Smooth muscle cell (in vitro differentiated cells): Measurements from ENCODE around the gene ITPR2. TPM values are rescaled to one million over a fixed set of nuclear protein-coding genes. Genes with fewer than 3 reads are reported as not detected.

ENCODE experiments used
- DNase-seq: peaks from one replicate; lab custom pipeline; 2025; ENCODE audit not compliant: unreplicated experiment; lab: John Stamatoyannopoulos, UW
- H2AFZ ChIP-seq: fragments of 200-600 bp; sonication (generic); 2 replicates; pipeline ENCODE4 v1.6.0; 2016; ENCODE audit warnings: antibody characterized with exemption, low read depth, mild to moderate bottlenecking
- H3F3A ChIP-seq: fragments of 200-600 bp; sonication (generic); 2 replicates; pipeline ENCODE4 v1.6.0; 2017; ENCODE audit warnings: antibody characterized with exemption, low read depth
- H3K27ac ChIP-seq: fragments of 200-600 bp; sonication (generic); 2 replicates; pipeline ENCODE4 v1.5.1; 2016; ENCODE audit warnings: low read depth, mild to moderate bottlenecking
- H3K27me3 ChIP-seq: fragments of 200-600 bp; sonication (generic); 2 replicates; pipeline ENCODE4 v1.6.1; 2016; ENCODE audit warnings: low read depth, mild to moderate bottlenecking
- H3K36me3 ChIP-seq: fragments of 200-600 bp; sonication (generic); 2 replicates; pipeline ENCODE4 v1.5.1; 2016; ENCODE audit warnings: low read depth
- H3K4me1 ChIP-seq: fragments of 200-600 bp; sonication (generic); 2 replicates; pipeline ENCODE4 v1.5.1; 2016; ENCODE audit warnings: low read depth
- H3K4me2 ChIP-seq: fragments of 200-600 bp; sonication (generic); 2 replicates; pipeline ENCODE4 v1.6.0; 2016; ENCODE audit warnings: mild to moderate bottlenecking
- H3K4me3 ChIP-seq: fragments of 200-600 bp; sonication (generic); 2 replicates; pipeline ENCODE4 v1.5.1; 2016; ENCODE audit warnings: mild to moderate bottlenecking
- H3K79me2 ChIP-seq: fragments of 200-600 bp; sonication (generic); 2 replicates; pipeline ENCODE4 v1.6.0; 2016; ENCODE audit warnings: low read depth, mild to moderate bottlenecking
- H3K9ac ChIP-seq: fragments of 200-600 bp; sonication (generic); 2 replicates; pipeline ENCODE4 v1.6.0; 2016; ENCODE audit warnings: low read depth
- H3K9me3 ChIP-seq: fragments of 200-600 bp; sonication (generic); replicated peaks from 2 replicates; pipeline ENCODE4 v1.5.1; 2016; ENCODE audit warnings: low read depth
- H4K20me1 ChIP-seq: fragments of 200-600 bp; sonication (generic); 2 replicates; pipeline ENCODE4 v1.6.0; 2016; ENCODE audit warnings: low read depth
- WGBS: methylation state at CpG from one replicate; pipeline ENCODE4 v1.1.7; 2016; ENCODE audit warnings: low lambda C conversion rate; 5-methylcytosine and 5-hydroxymethylcytosine counted together
- polyA plus RNA-seq: library from polyadenylated mRNA; unstranded; fragments of >200 nt; fragmentation: Nextera tagmentation; extraction: Ambion mirVana; gene quantifications from 2 replicates; pipeline ENCODE4 v1.2.1, GENCODE V29; 2016
- total RNA-seq: library from RNA; depleted of rRNA; stranded (reverse); fragments of >200 nt; gene quantifications from 2 replicates; pipeline ENCODE4 v1.2.3, GENCODE V29; 2014
- TF ChIP-seq, protein P1 (sequence below): fragments of 200-600 bp; sonication (generic); IDR thresholded peaks from 2 replicates; pipeline ENCODE4 v1.5.1; 2017; ENCODE audit warnings: borderline replicate concordance, mild to moderate bottlenecking, antibody characterized with exemption; ENCODE audit not compliant: insufficient read depth, poor library complexity, severe bottlenecking

Gene ITPR2
- total and polyA plus RNA-seq, 2 experiments from 2014 or later = 6.8 to 17.4 TPM

DNA sequence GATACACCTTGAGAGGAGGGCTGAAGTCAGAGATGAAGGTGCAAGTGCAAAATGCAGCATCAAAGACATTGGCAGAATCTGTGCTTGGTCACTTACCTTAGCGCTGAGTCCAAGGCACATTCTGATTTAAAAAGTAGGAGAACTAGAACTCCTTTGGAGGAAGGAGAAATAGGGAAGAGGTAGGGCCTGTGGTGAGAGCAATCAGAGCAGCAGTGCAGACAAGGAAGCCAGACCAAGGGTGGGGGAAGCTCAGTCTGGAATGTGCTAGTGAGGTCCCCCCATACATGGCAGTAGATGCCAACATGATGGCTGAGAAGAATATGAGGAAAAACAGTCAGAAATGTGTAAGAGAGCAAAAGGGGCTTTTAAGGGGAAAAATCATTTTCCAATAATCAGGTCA lies 431.1 kb downstream of the ITPR2 start:
- Histone ChIP-seq H3K79me2 (no peaks in the 10 kb centered on the region), H3K27ac (no peak overlapping the region), H3K27me3 (no peaks in the 10 kb centered on the region), H3K9me3 (no peaks in the 10 kb centered on the region), H3K36me3 (no peaks in the 10 kb centered on the region), H3K9ac (no peak overlapping the region), H3K4me1 (no peaks in the 10 kb centered on the region), H2AFZ (no peak overlapping the region), H3F3A (no peaks in the 10 kb centered on the region), H3K4me3 (no peak overlapping the region), H4K20me1 (no peaks in the 10 kb centered on the region), H3K4me2 (no peak overlapping the region)
- no peak for DNase-seq
- TF ChIP-seq, protein P1, sequence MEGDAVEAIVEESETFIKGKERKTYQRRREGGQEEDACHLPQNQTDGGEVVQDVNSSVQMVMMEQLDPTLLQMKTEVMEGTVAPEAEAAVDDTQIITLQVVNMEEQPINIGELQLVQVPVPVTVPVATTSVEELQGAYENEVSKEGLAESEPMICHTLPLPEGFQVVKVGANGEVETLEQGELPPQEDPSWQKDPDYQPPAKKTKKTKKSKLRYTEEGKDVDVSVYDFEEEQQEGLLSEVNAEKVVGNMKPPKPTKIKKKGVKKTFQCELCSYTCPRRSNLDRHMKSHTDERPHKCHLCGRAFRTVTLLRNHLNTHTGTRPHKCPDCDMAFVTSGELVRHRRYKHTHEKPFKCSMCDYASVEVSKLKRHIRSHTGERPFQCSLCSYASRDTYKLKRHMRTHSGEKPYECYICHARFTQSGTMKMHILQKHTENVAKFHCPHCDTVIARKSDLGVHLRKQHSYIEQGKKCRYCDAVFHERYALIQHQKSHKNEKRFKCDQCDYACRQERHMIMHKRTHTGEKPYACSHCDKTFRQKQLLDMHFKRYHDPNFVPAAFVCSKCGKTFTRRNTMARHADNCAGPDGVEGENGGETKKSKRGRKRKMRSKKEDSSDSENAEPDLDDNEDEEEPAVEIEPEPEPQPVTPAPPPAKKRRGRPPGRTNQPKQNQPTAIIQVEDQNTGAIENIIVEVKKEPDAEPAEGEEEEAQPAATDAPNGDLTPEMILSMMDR = no peak
- whole genome bisulfite sequencing = 95% methylated on average over 1 of the region's 1 CpG

DNA sequence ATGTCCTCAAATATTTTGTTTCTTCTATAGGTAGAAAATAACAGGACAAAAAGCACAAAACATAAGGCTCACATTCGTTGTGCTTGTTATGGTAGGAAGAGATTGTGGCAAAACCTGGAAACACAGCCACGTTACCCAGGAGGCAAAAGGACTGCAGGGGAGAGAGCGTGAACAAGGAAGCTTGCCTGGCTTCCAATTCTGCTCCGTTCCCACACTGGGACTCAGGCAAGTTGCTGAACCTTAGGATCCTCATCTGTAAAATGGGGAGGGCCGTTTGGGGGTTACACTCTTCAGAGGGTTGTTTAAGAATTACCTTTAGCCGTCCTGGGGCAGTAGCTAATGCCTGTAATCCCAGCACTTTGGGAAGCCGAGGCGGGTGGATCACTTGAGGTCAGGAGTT lies 432.4 kb downstream of the ITPR2 start:
- Histone ChIP-seq H3K27me3 (no peaks in the 10 kb centered on the region), H3K9me3 (no peaks in the 10 kb centered on the region), H3K79me2 (no peaks in the 10 kb centered on the region), H3F3A (no peaks in the 10 kb centered on the region), H3K27ac (no peak overlapping the region), H3K4me2 (no peak overlapping the region), H3K36me3 (no peaks in the 10 kb centered on the region), H3K4me1 (no peaks in the 10 kb centered on the region), H3K4me3 (no peak overlapping the region), H3K9ac (no peak overlapping the region), H4K20me1 (no peaks in the 10 kb centered on the region), H2AFZ (no peak overlapping the region)
- WGBS = 91% methylated on average over 8 of the region's 8 CpGs
- DNase-seq = no peak
- TF ChIP-seq, protein P1 = no peak

DNA sequence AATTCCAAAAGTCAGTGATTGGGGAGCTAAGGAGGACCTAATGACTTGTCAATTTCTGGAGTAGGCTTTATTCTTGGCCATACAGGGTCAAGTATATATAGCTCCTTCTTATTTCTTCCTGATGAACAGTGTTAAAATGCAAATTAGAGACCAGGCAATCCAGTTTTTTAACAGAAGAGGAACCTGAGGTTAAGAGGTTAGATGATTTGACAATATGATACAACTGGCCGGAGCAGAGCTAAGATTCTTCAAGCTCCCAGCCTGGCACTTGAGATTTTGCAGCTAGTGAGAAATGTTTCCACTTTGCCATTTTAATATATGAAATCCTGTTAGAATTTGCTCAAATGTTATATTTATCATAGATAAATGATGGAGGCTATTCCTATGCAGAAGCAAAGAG lies 433.6 kb downstream of the ITPR2 start:
- TF ChIP-seq, protein P1 = no peak
- WGBS = 100% methylated on average over 1 of the region's 1 CpG
- H3K9ac ChIP-seq = no peak overlapping the region
- no peaks in the 10 kb centered on the region for H3K4me1 ChIP-seq
- no peak overlapping the region for H3K27ac ChIP-seq
- no peak for DNase-seq
- no peak overlapping the region for H2AFZ ChIP-seq
- H3F3A ChIP-seq = no peaks in the 10 kb centered on the region
- no peaks in the 10 kb centered on the region for H3K79me2 ChIP-seq
- H3K36me3 ChIP-seq = no peaks in the 10 kb centered on the region
- H3K4me3 ChIP-seq = no peak overlapping the region
- H3K4me2 ChIP-seq = no peak overlapping the region
- no peaks in the 10 kb centered on the region for H4K20me1 ChIP-seq
- H3K27me3 ChIP-seq = no peaks in the 10 kb centered on the region
- no peaks in the 10 kb centered on the region for H3K9me3 ChIP-seq

DNA sequence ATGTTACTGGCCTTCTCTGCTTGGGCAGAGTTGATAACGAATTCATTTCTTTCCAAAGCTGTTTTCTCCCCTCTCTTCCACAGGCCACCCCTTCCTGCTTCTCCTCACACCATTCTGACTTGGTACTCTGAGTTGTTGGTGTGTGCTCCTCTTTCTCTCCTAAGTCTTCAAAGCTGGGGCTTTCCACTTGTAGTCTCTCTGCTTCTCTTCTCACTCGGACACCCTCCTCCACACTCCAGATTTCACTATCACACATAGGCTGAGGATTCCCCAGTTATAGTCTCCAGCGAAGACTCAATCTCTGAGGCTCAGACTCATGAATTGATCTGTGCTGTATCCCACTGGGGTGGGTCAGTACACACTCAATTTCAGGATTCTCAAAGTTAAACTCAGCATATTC lies 436.6 kb downstream of the ITPR2 start:
- TF ChIP-seq, protein P1 = no peak
- Histone ChIP-seq H3K4me2 (no peak overlapping the region), H3K79me2 (no peaks in the 10 kb centered on the region), H3K27ac (no peak overlapping the region), H3K9me3 (no peaks in the 10 kb centered on the region), H3F3A (no peaks in the 10 kb centered on the region), H3K9ac (no peak overlapping the region), H3K4me3 (no peak overlapping the region), H3K36me3 (no peaks in the 10 kb centered on the region), H4K20me1 (no peaks in the 10 kb centered on the region), H3K27me3 (no peaks in the 10 kb centered on the region), H3K4me1 (no peaks in the 10 kb centered on the region), H2AFZ (no peak overlapping the region)
- 93% methylated on average over 3 of the region's 3 CpGs for WGBS
- no peak for DNase-seq
